HepG2 (cell line): ENCODE results near the gene TAS2R4. TPM values are rescaled to one million over a fixed set of nuclear protein-coding genes. Genes with fewer than 3 reads are reported as not detected.

Experiments
- AGO1 ChIP-seq: fragments of 200-400 bp; formaldehyde crosslinking; IDR thresholded peaks from 2 replicates; pipeline ENCODE4 v1.6.1; 2017; ENCODE audit warnings: mild to moderate bottlenecking, low read depth, low read length, moderate library complexity; ENCODE audit not compliant: poor library complexity, severe bottlenecking
- ATF7-NPFF ChIP-seq: sonication (generic); formaldehyde crosslinking; IDR thresholded peaks from 2 replicates; pipeline ENCODE4 v1.8.1; 2023; ENCODE audit warnings: mild to moderate bottlenecking, low read depth, missing genetic modification reagents, moderate library complexity
- CCAR2 ChIP-seq: fragments of 200-400 bp; formaldehyde crosslinking; optimal IDR thresholded peaks from 2 replicates; pipeline ENCODE3; 2018; ENCODE audit warnings: low read depth, mild to moderate bottlenecking, low read length, moderate library complexity
- CEBPB ChIP-seq: IDR thresholded peaks from 2 replicates; pipeline ENCODE4 v1.6.1; 2011; ENCODE audit warnings: low read depth, low read length, improper control_type of control experiment, borderline replicate concordance
- DNMT3B ChIP-seq: conservative IDR thresholded peaks from 2 replicates; pipeline ENCODE4 v1.6.1; 2016; ENCODE audit warnings: missing biosample characterization, control low read depth
- FOSL1 ChIP-seq: sonication (generic); formaldehyde crosslinking; IDR thresholded peaks from 2 replicates; pipeline ENCODE4 v1.9.0; 2021; ENCODE audit warnings: missing genetic modification reagents, borderline replicate concordance
- IKZF1 ChIP-seq: fragments of 450-650 bp; IDR thresholded peaks from 2 replicates; pipeline ENCODE4 v1.7.1; 2016
- NFE2L2 ChIP-seq: fragments of 150-350 bp; IDR thresholded peaks from 2 replicates; pipeline ENCODE4 v1.6.1; 2014; ENCODE audit warnings: low read length
- PRPF4 ChIP-seq: fragments of 200-400 bp; formaldehyde crosslinking; IDR thresholded peaks from 2 replicates; pipeline ENCODE4 v1.6.1; 2016; ENCODE audit warnings: low read length, low read depth; ENCODE audit not compliant: poor library complexity, severe bottlenecking
- SNAPC2 ChIP-seq: sonication (generic); formaldehyde crosslinking; IDR thresholded peaks from 2 replicates; pipeline ENCODE4 v1.8.1; 2022; ENCODE audit warnings: mild to moderate bottlenecking, missing genetic modification reagents
- SRSF1 ChIP-seq: fragments of 200-400 bp; formaldehyde crosslinking; optimal IDR thresholded peaks from 2 replicates; pipeline ENCODE3; 2017; ENCODE audit warnings: mild to moderate bottlenecking, low read depth, low read length, moderate library complexity
- ZBTB8A ChIP-seq: sonication (generic); formaldehyde crosslinking; IDR thresholded peaks from 2 replicates; pipeline ENCODE4 v1.4.0; 2020; ENCODE audit warnings: mild to moderate bottlenecking, low read depth, missing genetic modification reagents, borderline replicate concordance
- ZFY ChIP-seq: sonication (generic); formaldehyde crosslinking; IDR thresholded peaks from 2 replicates; pipeline ENCODE4 v1.4.0; 2020; ENCODE audit warnings: missing genetic modification reagents
- ZNF230 ChIP-seq: sonication (generic); formaldehyde crosslinking; IDR thresholded peaks from 2 replicates; pipeline ENCODE4 v1.4.0; 2020; ENCODE audit warnings: mild to moderate bottlenecking, missing genetic modification reagents
- ZNF251 ChIP-seq: sonication (generic); formaldehyde crosslinking; IDR thresholded peaks from 2 replicates; pipeline ENCODE4 v1.9.0; 2021; ENCODE audit warnings: mild to moderate bottlenecking, missing genetic modification reagents
- ZNF30 ChIP-seq: sonication (generic); formaldehyde crosslinking; IDR thresholded peaks from 2 replicates; pipeline ENCODE4 v1.5.0; 2020; ENCODE audit warnings: mild to moderate bottlenecking, missing genetic modification reagents
- ZNF33B ChIP-seq: sonication (generic); formaldehyde crosslinking; IDR thresholded peaks from 2 replicates; pipeline ENCODE4 v1.5.1; 2020; ENCODE audit warnings: mild to moderate bottlenecking, missing genetic modification reagents
- ZNF484 ChIP-seq: sonication (generic); formaldehyde crosslinking; IDR thresholded peaks from 2 replicates; pipeline ENCODE4 v1.5.1; 2020; ENCODE audit warnings: mild to moderate bottlenecking, low read depth, missing genetic modification reagents, borderline replicate concordance
- ZNF558 ChIP-seq: sonication (generic); formaldehyde crosslinking; IDR thresholded peaks from 2 replicates; pipeline ENCODE4 v1.9.0; 2022; ENCODE audit warnings: mild to moderate bottlenecking, missing genetic modification reagents, borderline replicate concordance
- ZNF563 ChIP-seq: sonication (generic); formaldehyde crosslinking; IDR thresholded peaks from 2 replicates; pipeline ENCODE4 v1.8.0; 2022; ENCODE audit warnings: mild to moderate bottlenecking, moderate library complexity, missing genetic modification reagents
- ZNF644 ChIP-seq: IDR thresholded peaks from 2 replicates; pipeline ENCODE4 v1.6.1; 2016; ENCODE audit warnings: low read depth
- ZNF816 ChIP-seq: sonication (generic); formaldehyde crosslinking; IDR thresholded peaks from 2 replicates; pipeline ENCODE4 v1.8.0; 2022; ENCODE audit warnings: missing genetic modification reagents, mild to moderate bottlenecking, borderline replicate concordance
- ZNF83 ChIP-seq: sonication (generic); formaldehyde crosslinking; IDR thresholded peaks from 2 replicates; pipeline ENCODE4 v1.4.0; 2020; ENCODE audit warnings: missing genetic modification reagents, mild to moderate bottlenecking, borderline replicate concordance
- ZNF841 ChIP-seq: sonication (generic); formaldehyde crosslinking; IDR thresholded peaks from 2 replicates; pipeline ENCODE4 v1.8.1; 2023; ENCODE audit warnings: missing genetic modification reagents, borderline replicate concordance
- polyA plus RNA-seq, 8 experiments: library from polyadenylated mRNA; depleted of rRNA in 3 of 8; stranded (reverse) in 7 of 8; unstranded in 1 of 8; fragments of >200 nt; fragmentation: Illumina TruSeq in 4 of 8; extraction: Trizol in 4 of 8; gene quantifications; 2 replicates each; pipeline versions ENCODE4 v1.2.1 to v1.2.3, GENCODE V29; 2011 to 2016; ENCODE audit warnings: low read depth in 4 of 8, missing spikeins in 1 of 8, mixed read lengths in 1 of 8; ENCODE audit not compliant: insufficient read depth in 1 of 8
- total RNA-seq, 5 experiments: library from RNA; depleted of rRNA; stranded (reverse); fragments of >200 nt; fragmentation: Illumina TruSeq; extraction: Trizol; gene quantifications; 2 replicates each; pipeline ENCODE4 v1.2.3, GENCODE V29; 2016; ENCODE audit warnings: low read depth in 1 of 5
- TF ChIP-seq, protein P1 (sequence below): sonication (generic); formaldehyde crosslinking; IDR thresholded peaks from 2 replicates; pipeline ENCODE4 v1.4.0; 2020; ENCODE audit warnings: mild to moderate bottlenecking, missing genetic modification reagents
- TF ChIP-seq, protein P2 (sequence below): sonication (generic); formaldehyde crosslinking; IDR thresholded peaks from 2 replicates; pipeline ENCODE4 v1.8.1; 2023; ENCODE audit warnings: mild to moderate bottlenecking, missing genetic modification reagents
- TF ChIP-seq, protein P3 (sequence below): sonication (generic); formaldehyde crosslinking; IDR thresholded peaks from 2 replicates; pipeline ENCODE4 v1.4.0; 2020; ENCODE audit warnings: missing genetic modification reagents, mild to moderate bottlenecking, borderline replicate concordance

The TAS2R4 gene
- total and polyA plus RNA-seq, 2 of the 13 experiments (the other 11 are each of a cell fraction or from before 2014, with no cell fraction given), result 0.71 to 0.80 TPM

DNA sequence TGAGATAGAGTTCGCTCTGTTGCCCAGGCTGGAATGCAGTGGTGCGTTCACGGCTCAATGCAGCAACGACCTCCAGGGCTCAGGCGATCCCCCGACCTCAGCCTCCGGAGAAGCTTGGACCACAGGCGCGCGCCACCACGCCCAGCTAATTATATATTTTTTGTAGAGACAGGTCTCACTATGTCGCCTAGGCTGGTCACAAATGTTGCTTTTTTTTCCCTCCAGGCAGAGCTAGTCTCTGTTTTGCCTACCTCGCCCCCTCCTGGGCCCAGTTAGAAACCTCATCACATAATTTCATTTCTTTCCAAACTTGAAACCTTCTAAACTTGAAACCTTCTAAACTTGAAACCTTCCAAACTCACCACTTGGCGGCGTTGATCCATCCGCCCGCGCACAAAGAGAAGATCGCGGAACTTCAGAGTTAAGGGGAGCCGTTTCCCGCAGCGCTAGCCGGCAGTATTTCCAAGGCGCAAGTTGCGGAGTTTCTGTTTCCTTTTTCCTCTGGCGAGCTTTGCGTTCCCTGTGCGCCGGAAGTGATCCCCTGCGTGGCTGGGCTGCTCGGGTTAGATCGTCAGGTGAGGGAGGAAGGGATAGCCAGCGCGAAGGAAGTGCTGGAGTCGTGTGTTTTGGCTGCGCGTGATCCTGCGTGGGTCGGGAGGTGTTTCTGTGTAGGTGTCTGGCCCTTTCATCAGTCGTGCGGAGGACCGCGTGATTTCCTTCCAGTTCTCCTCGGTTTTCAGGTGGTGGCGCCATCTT is 38.5 kb upstream of the TAS2R4 start, which contains the start of gene SSBP1 (continued):
- TF ChIP-seq ZNF230 (CRISPR knock-in tag) (peak; percentile 77), DNMT3B (CRISPR knock-in tag) (peak; percentile 34; the same call in 1 of the 2 replicates), ZBTB8A (CRISPR knock-in tag) (no peak), AGO1 (no peak), SNAPC2 (peak; percentile 90), ZNF563 (CRISPR knock-in tag) (no peak; the same call in 1 of the 2 replicates), ATF7-NPFF (CRISPR knock-in tag) (peak; percentile 77), CCAR2 (peak; percentile 95), ZNF33B (no peak; the same call in 1 of the 2 replicates), ZNF83 (CRISPR knock-in tag) (no peak), ZNF484 (CRISPR knock-in tag) (no peak), ZNF841 (CRISPR knock-in tag) (no peak), SRSF1 (peak; percentile 27), ZFY (CRISPR knock-in tag) (peak; percentile 61; the same call in 1 of the 2 replicates), ZNF30 (CRISPR knock-in tag) (no peak), ZNF644 (peak; percentile 67; the same call in 1 of the 2 replicates), ZNF816 (CRISPR knock-in tag) (peak; percentile 85; the same call in 1 of the 2 replicates), FOSL1 (CRISPR knock-in tag) (no peak), PRPF4 (no peak), ZNF558 (CRISPR knock-in tag) (peak; percentile 84), IKZF1 (no peak), NFE2L2 (no peak), CEBPB (no peak), ZNF251 (CRISPR knock-in tag) (no peak)
- TF ChIP-seq, protein P1, sequence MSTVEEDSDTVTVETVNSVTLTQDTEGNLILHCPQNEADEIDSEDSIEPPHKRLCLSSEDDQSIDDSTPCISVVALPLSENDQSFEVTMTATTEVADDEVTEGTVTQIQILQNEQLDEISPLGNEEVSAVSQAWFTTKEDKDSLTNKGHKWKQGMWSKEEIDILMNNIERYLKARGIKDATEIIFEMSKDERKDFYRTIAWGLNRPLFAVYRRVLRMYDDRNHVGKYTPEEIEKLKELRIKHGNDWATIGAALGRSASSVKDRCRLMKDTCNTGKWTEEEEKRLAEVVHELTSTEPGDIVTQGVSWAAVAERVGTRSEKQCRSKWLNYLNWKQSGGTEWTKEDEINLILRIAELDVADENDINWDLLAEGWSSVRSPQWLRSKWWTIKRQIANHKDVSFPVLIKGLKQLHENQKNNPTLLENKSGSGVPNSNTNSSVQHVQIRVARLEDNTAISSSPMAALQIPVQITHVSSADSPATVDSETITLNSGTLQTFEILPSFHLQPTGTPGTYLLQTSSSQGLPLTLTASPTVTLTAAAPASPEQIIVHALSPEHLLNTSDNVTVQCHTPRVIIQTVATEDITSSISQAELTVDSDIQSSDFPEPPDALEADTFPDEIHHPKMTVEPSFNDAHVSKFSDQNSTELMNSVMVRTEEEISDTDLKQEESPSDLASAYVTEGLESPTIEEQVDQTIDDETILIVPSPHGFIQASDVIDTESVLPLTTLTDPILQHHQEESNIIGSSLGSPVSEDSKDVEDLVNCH, result no peak
- TF ChIP-seq, protein P2, sequence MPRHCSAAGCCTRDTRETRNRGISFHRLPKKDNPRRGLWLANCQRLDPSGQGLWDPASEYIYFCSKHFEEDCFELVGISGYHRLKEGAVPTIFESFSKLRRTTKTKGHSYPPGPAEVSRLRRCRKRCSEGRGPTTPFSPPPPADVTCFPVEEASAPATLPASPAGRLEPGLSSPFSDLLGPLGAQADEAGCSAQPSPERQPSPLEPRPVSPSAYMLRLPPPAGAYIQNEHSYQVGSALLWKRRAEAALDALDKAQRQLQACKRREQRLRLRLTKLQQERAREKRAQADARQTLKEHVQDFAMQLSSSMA (CRISPR knock-in tag), result 0 out of 2 replicates have a peak, but pooled peaks have one; percentile 23
- TF ChIP-seq, protein P3, sequence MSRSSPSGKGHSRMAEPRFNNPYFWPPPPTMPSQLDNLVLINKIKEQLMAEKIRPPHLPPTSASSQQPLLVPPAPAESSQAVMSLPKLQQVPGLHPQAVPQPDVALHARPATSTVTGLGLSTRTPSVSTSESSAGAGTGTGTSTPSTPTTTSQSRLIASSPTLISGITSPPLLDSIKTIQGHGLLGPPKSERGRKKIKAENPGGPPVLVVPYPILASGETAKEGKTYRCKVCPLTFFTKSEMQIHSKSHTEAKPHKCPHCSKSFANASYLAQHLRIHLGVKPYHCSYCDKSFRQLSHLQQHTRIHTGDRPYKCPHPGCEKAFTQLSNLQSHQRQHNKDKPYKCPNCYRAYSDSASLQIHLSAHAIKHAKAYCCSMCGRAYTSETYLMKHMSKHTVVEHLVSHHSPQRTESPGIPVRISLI, result no peak; the same call in 1 of the 2 replicates
